Coronary artery (tissue), 2 donors: ENCODE results near the gene WDFY4.

Experiments
- DNase-seq: peaks from one replicate; pipeline ENCODE4 v3.0.0-alpha.2; 2017; ENCODE audit warnings: low spot score
- H3K27ac ChIP-seq, 2 donors: fragments of 200-600 bp; sonication (generic); one replicate each; pipeline ENCODE4 v1.5.1; 2016 to 2019
- H3K4me3 ChIP-seq: fragments of 200-600 bp; sonication (generic); 2 replicates; pipeline ENCODE4 v1.5.1; 2016; ENCODE audit warnings: mild to moderate bottlenecking, moderate library complexity
- CTCF ChIP-seq: fragments of 200-600 bp; sonication (generic); IDR thresholded peaks from one replicate; pipeline ENCODE4 v1.5.1; 2019; ENCODE audit warnings: antibody characterized with exemption

WDFY4 gene

GRCh38 chr10:48697821-48698764 is 13.4 kb downstream of the WDFY4 start:
- Histone ChIP-seq H3K27ac (no peak overlapping the region), H3K4me3 (no peak overlapping the region)
- no peak for DNase-seq
- TF ChIP-seq CTCF = no peak

- TF ChIP-seq CTCF = no peak
- H3K4me3 ChIP-seq = no peak overlapping the region
- no peak for DNase-seq
- no peak overlapping the region for H3K27ac ChIP-seq
Observed at GRCh38 chr10:48699011-48699627, 14.4 kb downstream of the WDFY4 start.

- no peak for DNase-seq
- no peak overlapping the region for H3K27ac ChIP-seq
- no peak for TF ChIP-seq CTCF
- no peak overlapping the region for H3K4me3 ChIP-seq
Observed at GRCh38 chr10:48700071-48700470, 15.4 kb downstream of the WDFY4 start.

- Histone ChIP-seq H3K4me3 (no peak overlapping the region), H3K27ac (no peak overlapping the region)
- TF ChIP-seq CTCF = no peak
- DNase-seq = no peak
Observed at GRCh38 chr10:48700493-48700892, 15.8 kb downstream of the WDFY4 start.

- H3K4me3 ChIP-seq = no peak overlapping the region
- H3K27ac ChIP-seq = no peak overlapping the region
- DNase-seq = no peak
- no peak for TF ChIP-seq CTCF
Observed at GRCh38 chr10:48701139-48701901, 16.6 kb downstream of the WDFY4 start.

GRCh38 chr10:48701941-48702340 is 17.3 kb downstream of the WDFY4 start:
- no peak overlapping the region for H3K4me3 ChIP-seq
- H3K27ac ChIP-seq = no peak overlapping the region
- DNase-seq = no peak
- no peak for TF ChIP-seq CTCF
